ENCODE data around the gene ATP8B4.

Gene ATP8B4

GRCh38 chr15:49934487-49934886 lies 184.5 kb downstream of the ATP8B4 start:
- no peak for DNase-seq (ENCODE audit: low read depth)
- TF ChIP-seq CTCF (IDR thresholded peaks at IDR 0.05; ENCODE audit: insufficient read depth, low read depth, low read length, missing control alignments) = no peak

GRCh38 chr15:49927189-49927861 lies 191.7 kb downstream of the ATP8B4 start:
- H3K4me3 ChIP-seq (ENCODE audit: low read depth, low read length) = no peak overlapping the region
- no peak for TF ChIP-seq CTCF (IDR thresholded peaks at IDR 0.05; ENCODE audit: insufficient read depth, low read depth, low read length, missing control alignments)
- DNase-seq (ENCODE audit: low read depth) = no peak

More at GRCh38 chr15:49934487-49934886, 184.5 kb downstream of the ATP8B4 start:
- no peak overlapping the region for H3K4me3 ChIP-seq (ENCODE audit: low read depth, low read length)

- TF ChIP-seq CTCF (IDR thresholded peaks at IDR 0.05; ENCODE audit: insufficient read depth, low read depth, low read length, missing control alignments) = no peak
- no peak overlapping the region for H3K4me3 ChIP-seq (ENCODE audit: low read depth, low read length)
- no peak for DNase-seq (ENCODE audit: low read depth)
Measured at GRCh38 chr15:49926740-49927139, 192.3 kb downstream of the ATP8B4 start.

GRCh38 chr15:49923671-49924070 lies 195.4 kb downstream of the ATP8B4 start:
- no peak for TF ChIP-seq CTCF (IDR thresholded peaks at IDR 0.05; ENCODE audit: insufficient read depth, low read depth, low read length, missing control alignments)
- no peak for DNase-seq (ENCODE audit: low read depth)
- H3K4me3 ChIP-seq (ENCODE audit: low read depth, low read length) = no peak overlapping the region

- no peak for TF ChIP-seq CTCF (IDR thresholded peaks at IDR 0.05; ENCODE audit: insufficient read depth, low read depth, low read length, missing control alignments)
- no peak overlapping the region for H3K4me3 ChIP-seq (ENCODE audit: low read depth, low read length)
- no peak for DNase-seq (ENCODE audit: low read depth)
Measured at GRCh38 chr15:49919034-49919433, 200.0 kb downstream of the ATP8B4 start.

- no peak for DNase-seq (ENCODE audit: low read depth)
Measured at GRCh38 chr15:49918121-49918520, 200.9 kb downstream of the ATP8B4 start.

More at GRCh38 chr15:49918121-49918520, 200.9 kb downstream of the ATP8B4 start:
- no peak for TF ChIP-seq CTCF (IDR thresholded peaks at IDR 0.05; ENCODE audit: insufficient read depth, low read depth, low read length, missing control alignments)
- no peak overlapping the region for H3K4me3 ChIP-seq (ENCODE audit: low read depth, low read length)
